Tibial nerve (tissue), 4 donors: ENCODE results near the gene GEMIN5. TPM values are rescaled to one million over a fixed set of nuclear protein-coding genes. Genes with fewer than 3 reads are reported as not detected.

Experiments used
- DNase-seq, 2 donors: peaks; one replicate each; pipeline ENCODE4 v3.0.0-alpha.2; 2019; ENCODE audit warnings: low spot score in 2 of 2
- H3K27ac ChIP-seq, 4 donors: fragments of 200-600 bp; sonication (generic) in 3 of 4; one replicate each; pipeline ENCODE4 v1.5.1; 2017 to 2019; ENCODE audit warnings: mild to moderate bottlenecking in 1 of 4
- H3K27me3 ChIP-seq, 2 donors: fragments of 200-600 bp; sonication (generic) in 1 of 2; one replicate each; pipeline versions ENCODE4 v1.5.1 to v1.6.0; 2017 to 2019
- H3K36me3 ChIP-seq, 3 donors: fragments of 200-600 bp; sonication (generic); one replicate each; pipeline ENCODE4 v1.5.1; 2018 to 2019
- H3K4me1 ChIP-seq, 4 donors: fragments of 200-600 bp; sonication (generic) in 3 of 4; one replicate each; pipeline ENCODE4 v1.5.1; 2017 to 2019
- H3K4me3 ChIP-seq, 4 donors: fragments of 200-600 bp; sonication (generic) in 3 of 4; one replicate each; pipeline ENCODE4 v1.5.1; 2017 to 2019; ENCODE audit warnings: mild to moderate bottlenecking in 1 of 4, moderate library complexity in 1 of 4
- H3K9me3 ChIP-seq, 4 donors: fragments of 200-600 bp; sonication (generic) in 3 of 4; one replicate each; pipeline ENCODE4 v1.5.1; 2017 to 2019
- CTCF ChIP-seq, 5 experiments: fragments of 200-600 bp in 3 of 5; fragments of 450-650 bp in 2 of 5; sonication (generic) in 3 of 5; IDR thresholded peaks; one replicate each; pipeline ENCODE4 v1.5.1; 2016 to 2019; ENCODE audit warnings: antibody characterized with exemption in 5 of 5, mild to moderate bottlenecking in 3 of 5, moderate library complexity in 2 of 5
- EP300 ChIP-seq, 2 donors: sonication (generic); formaldehyde crosslinking; IDR thresholded peaks; one replicate each; pipeline ENCODE4 v1.6.1; 2017; ENCODE audit warnings: antibody characterized with exemption in 2 of 2, mild to moderate bottlenecking in 1 of 2
- POLR2A ChIP-seq, 2 donors: fragments of 450-650 bp; IDR thresholded peaks; one replicate each; pipeline ENCODE4 v1.6.1; 2017; ENCODE audit warnings: antibody characterized with exemption in 2 of 2, mild to moderate bottlenecking in 2 of 2, moderate library complexity in 2 of 2
- WGBS, 2 donors: methylation state at CpG; one replicate each; pipeline ENCODE4 v1.1.5; 2018; 5-methylcytosine and 5-hydroxymethylcytosine counted together
- total RNA-seq, 4 donors: library from RNA; depleted of rRNA; stranded (reverse); fragments of >200 nt; gene quantifications; one replicate each; pipeline ENCODE4 v1.1.0, GENCODE V29; 2016

Gene GEMIN5
- total RNA-seq, 4 donors from 2014 or later, result 17.8 to 20.5 (median 18.8) TPM

DNA sequence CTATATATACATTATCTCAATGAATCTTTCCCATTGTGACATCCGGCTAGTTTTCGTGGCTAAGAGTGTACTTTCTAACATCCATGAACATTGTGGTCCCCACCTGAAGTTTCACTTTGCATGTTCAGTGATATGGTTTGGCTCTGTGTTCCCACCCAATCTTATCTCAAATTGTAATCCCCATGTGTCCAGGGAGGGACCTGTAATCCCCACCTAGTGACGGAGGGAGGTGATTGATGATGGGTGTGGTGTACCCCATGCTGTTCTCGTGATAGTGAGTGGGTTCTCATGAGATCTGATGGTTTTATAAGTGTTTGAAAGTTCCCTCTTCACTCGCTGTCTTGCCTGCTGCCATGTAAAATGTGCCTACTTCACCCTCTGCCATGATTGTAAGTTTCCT is 30.9 kb upstream of the GEMIN5 start:
- Histone ChIP-seq H3K4me1 (peaks cover 0 to 10% (median 0%) of the 10 kb centered on the region in 4 donors), H3K9me3 (no peaks in the 10 kb centered on the region), H3K36me3 (peaks cover 0 to 37% (median 2%) of the 10 kb centered on the region in 3 donors), H3K27me3 (no peaks in the 10 kb centered on the region), H3K27ac (no peak overlapping the region), H3K4me3 (no peak overlapping the region)
- DNase-seq, result no peak
- 90 to 92% methylated on average over 5 of the region's 5 CpGs for WGBS, 2 donors
- no peak for TF ChIP-seq CTCF (IDR thresholded peaks at IDR 0.05)

DNA sequence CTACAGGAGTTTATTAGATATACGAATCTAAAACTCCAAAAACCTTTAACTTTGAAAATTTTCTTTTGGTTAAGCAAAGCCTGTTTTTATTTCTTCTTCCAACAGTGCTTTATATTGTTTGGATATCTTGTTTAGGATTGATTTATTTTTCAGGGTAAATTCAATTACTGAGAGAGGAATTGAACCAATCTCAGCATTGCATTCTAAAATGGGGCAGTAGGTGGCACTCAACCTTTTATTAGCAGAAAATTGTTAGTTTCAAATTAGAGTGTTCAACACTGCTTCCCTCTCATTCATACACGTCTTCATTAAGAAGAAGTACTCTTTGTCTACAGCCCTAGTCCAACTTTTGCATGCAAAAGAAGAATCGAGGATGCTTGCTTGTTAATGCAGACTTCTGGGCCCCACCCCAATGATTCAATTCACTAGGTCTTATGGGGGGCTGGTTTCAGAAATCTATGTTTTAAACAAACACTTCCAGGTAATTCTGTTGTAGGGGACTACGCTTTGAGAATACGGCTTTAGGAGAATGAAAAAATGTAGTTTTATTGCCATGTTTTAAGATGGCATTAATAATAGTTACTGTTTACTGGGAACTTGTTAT is 29.5 kb upstream of the GEMIN5 start:
- Histone ChIP-seq H3K4me1 (peaks cover 0 to 8% (median 0%) of the 10 kb centered on the region in 4 donors), H3K9me3 (no peaks in the 10 kb centered on the region), H3K4me3 (no peak overlapping the region), H3K27ac (no peak overlapping the region), H3K36me3 (peaks cover 0 to 43% (median 2%) of the 10 kb centered on the region in 3 donors), H3K27me3 (no peaks in the 10 kb centered on the region)
- no peak for DNase-seq
- 67% methylated on average over 5 of the region's 5 CpGs for WGBS, 2 donors
- TF ChIP-seq CTCF (IDR thresholded peaks at IDR 0.05), result peak in 3 of 5 experiments; percentile 15 to 39 (median 18)
- no peak for TF ChIP-seq EP300 (IDR thresholded peaks at IDR 0.05)

GRCh38 chr5:154966874-154967273 is 28.9 kb upstream of the GEMIN5 start:
- no peaks in the 10 kb centered on the region for H3K27me3 ChIP-seq
- peaks cover 0 to 2% (median 0%) of the 10 kb centered on the region in 4 donors for H3K4me1 ChIP-seq
- WGBS, 2 donors, result 87 to 94% methylated on average over 3 of the region's 3 CpGs
- DNase-seq, result no peak
- no peak for TF ChIP-seq EP300 (IDR thresholded peaks at IDR 0.05)
- TF ChIP-seq CTCF (IDR thresholded peaks at IDR 0.05), result no peak
- TF ChIP-seq POLR2A (IDR thresholded peaks at IDR 0.05), result no peak
- H3K9me3 ChIP-seq, result no peaks in the 10 kb centered on the region
- peaks cover 0 to 50% (median 2%) of the 10 kb centered on the region in 3 donors for H3K36me3 ChIP-seq
- no peak overlapping the region for H3K27ac ChIP-seq
- H3K4me3 ChIP-seq, result no peak overlapping the region

GRCh38 chr5:154966081-154966841 is 28.2 kb upstream of the GEMIN5 start:
- Histone ChIP-seq H3K27ac (no peak overlapping the region), H3K4me3 (no peak overlapping the region), H3K4me1 (no peaks in the 10 kb centered on the region), H3K36me3 (peaks cover 0 to 56% (median 2%) of the 10 kb centered on the region in 3 donors), H3K9me3 (no peaks in the 10 kb centered on the region), H3K27me3 (no peaks in the 10 kb centered on the region)
- TF ChIP-seq CTCF (IDR thresholded peaks at IDR 0.05) (no peak), EP300 (IDR thresholded peaks at IDR 0.05) (no peak), POLR2A (IDR thresholded peaks at IDR 0.05) (no peak)
- WGBS, 2 donors, result 90 to 92% methylated on average over 7 of the region's 7 CpGs
- no peak for DNase-seq

DNA sequence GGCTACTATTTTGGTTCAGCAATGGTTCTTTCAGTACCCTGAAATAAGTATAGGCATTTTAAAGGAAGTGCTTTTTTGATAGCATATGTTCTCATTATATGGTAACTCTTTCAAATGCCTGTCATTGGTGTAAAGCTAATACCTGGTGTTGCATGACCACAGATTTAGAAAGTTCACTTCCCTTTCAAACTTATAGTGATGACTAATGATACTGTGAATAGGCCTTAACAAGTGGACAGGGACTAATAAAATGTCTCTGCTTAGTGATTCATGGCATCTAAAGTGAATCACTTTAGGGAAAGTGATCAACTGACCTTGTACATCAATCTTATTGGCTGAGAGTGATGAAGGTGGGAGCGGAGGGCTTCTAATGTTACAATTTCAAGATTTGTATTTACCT is 24.5 kb upstream of the GEMIN5 start:
- no peak overlapping the region for H3K4me3 ChIP-seq
- no peak for TF ChIP-seq POLR2A (IDR thresholded peaks at IDR 0.05)
- no peak for TF ChIP-seq EP300 (IDR thresholded peaks at IDR 0.05)
- no peak for TF ChIP-seq CTCF (IDR thresholded peaks at IDR 0.05)
- no peak overlapping the region for H3K27ac ChIP-seq
- 94 to 98% methylated on average over 1 of the region's 1 CpG for WGBS, 2 donors
- no peaks in the 10 kb centered on the region for H3K9me3 ChIP-seq
- no peaks in the 10 kb centered on the region for H3K27me3 ChIP-seq
- DNase-seq, result no peak
- peaks cover 0 to 74% (median 2%) of the 10 kb centered on the region in 3 donors for H3K36me3 ChIP-seq
- no peaks in the 10 kb centered on the region for H3K4me1 ChIP-seq
